ENCODE data around the gene RTL1.

DNA sequence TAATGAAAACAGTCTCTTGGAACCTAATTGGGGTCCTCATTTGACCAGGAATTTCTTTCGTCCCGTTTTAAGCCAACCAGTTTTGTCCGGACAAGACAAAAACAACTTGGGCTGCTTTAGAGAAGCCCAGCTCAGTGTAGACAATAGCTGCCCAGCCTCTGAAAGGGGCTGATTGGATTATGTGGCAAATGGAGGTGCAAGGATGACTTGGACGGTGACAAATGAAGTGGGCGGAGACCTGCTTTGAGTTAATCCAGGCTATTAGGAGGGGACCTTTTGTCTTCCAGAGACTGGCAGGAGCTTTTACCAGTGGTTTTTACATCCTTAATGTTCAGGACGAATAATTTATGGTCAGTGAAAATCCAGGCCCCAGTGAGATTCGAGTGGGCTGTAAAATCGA lies 72.8 kb downstream of the RTL1 start:
- TF ChIP-seq CEBPB (IDR thresholded peaks at IDR 0.05) = no peak
- TF ChIP-seq CREB1 (IDR thresholded peaks at IDR 0.05; ENCODE audit: low read depth) = no peak

Measured in Ishikawa (cell line).